Measurements from ENCODE around the gene SYTL3.

The SYTL3 gene

DNA sequence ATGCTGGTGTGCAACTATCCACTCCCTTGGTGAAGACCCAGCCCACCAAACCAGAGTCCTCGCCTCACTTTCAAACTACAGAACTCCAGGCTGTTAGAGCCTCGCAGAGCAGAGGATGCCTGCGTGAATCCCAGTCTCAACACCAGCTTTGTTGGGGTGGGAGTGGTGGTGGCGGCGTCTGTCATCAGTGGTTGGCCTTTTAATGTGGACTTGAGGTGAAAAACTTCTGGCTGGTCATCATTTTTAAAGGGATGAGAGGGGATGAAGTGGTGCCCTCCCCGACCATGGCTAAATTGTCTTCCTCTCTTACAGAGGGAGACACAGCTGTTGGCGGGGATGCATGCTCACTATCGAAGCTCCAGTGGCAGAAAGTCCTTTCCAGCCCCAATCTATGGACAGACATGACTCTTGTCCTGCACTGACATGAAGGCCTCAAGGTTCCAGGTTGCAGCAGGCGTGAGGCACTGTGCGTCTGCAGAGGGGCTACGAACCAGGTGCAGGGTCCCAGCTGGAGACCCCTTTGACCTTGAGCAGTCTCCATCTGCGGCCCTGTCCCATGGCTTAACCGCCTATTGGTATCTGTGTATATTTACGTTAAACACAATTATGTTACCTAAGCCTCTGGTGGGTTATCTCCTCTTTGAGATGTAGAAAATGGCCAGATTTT lies 114.5 kb downstream of the SYTL3 start:
- DNase-seq: no peak

DNA sequence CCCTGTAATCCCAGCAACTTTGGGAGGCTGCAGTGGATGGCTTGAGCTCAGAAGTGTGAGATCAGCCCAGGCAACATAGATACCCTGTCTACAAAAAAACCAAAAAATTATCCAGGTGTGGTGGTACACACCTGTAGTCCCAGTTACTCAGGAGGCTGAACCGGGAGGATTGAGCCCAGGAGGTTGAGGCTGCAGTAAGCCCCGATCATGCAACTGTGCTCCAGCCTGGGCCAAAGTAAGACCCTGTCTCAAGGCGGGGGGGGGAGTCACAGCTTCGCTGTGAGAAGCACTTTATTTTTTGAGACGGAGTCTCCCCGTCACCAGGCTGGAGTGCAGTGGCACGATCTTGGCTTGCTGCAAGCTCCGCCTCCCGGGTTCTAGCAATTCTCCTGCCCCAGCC lies 115.1 kb downstream of the SYTL3 start:
- no peak for DNase-seq

DNA sequence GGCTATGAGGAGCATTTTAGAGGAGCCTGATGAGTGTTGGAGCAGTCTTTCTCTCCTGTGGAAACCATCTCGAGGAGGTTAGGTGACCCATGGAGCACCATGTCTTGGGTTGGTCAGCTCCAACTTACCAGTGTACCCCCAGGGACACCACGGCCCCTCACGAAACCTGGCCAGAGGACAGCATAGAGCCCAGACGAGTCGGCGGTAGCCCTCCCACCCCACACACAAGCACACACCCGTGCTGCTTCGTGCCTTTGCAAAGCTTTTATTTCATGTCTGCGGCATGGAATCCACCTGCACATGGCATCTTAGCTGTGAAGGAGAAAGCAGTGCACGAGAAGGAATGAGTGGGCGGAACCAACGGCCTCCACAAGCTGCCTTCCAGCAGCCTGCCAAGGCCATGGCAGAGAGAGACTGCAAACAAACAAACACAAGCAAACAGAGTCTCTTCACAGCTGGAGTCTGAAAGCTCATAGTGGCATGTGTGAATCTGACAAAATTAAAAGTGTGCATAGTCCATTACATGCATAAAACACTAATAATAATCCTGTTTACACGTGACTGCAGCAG lies 115.7 kb downstream of the SYTL3 start:
- DNase-seq: no peak

- no peak for DNase-seq
Observed at GRCh38 chr6:158766621-158767455, 117.0 kb downstream of the SYTL3 start.

DNA sequence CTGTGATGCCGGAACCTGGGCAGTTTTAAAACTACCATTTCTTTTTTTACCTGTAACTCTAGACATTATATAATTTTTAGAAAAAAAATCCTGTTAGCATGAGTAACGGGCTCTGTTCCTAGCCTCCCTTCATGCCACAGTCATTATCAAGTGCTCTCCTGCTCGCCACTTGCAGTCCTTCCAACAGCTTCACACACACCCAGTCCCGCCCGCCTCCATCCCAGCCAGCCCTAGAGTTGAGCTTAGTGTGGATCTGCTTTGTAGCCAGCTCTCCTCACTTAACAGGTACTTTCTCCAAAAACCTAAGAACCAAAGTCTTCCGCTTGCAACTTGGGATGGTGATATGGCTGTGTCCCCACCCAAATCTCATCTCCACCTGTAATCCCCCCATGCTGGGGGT lies 117.9 kb downstream of the SYTL3 start:
- no peak for DNase-seq

DNA sequence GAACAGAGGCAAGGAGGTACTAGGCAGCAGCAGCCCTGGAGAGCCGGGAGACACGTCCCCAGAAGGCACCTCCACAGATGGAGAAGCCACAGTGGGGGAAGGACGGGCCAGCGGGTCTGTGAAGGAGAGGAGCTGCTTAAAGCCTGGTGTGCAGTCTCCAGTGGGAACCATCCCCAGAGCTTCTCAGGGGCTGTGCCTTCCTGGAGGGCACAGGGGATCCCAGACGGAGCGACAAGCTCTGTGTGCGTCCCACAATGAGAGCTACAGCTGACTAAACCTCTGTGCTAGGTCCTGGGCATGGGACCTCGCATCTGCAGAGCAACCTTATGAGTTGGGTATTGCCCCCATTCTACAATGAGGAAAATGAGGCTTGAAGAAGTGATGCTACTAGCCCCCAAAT lies 118.6 kb downstream of the SYTL3 start:
- DNase-seq: no peak

GRCh38 chr6:158769234-158769770 lies 119.4 kb downstream of the SYTL3 start:
- DNase-seq: no peak

DNA sequence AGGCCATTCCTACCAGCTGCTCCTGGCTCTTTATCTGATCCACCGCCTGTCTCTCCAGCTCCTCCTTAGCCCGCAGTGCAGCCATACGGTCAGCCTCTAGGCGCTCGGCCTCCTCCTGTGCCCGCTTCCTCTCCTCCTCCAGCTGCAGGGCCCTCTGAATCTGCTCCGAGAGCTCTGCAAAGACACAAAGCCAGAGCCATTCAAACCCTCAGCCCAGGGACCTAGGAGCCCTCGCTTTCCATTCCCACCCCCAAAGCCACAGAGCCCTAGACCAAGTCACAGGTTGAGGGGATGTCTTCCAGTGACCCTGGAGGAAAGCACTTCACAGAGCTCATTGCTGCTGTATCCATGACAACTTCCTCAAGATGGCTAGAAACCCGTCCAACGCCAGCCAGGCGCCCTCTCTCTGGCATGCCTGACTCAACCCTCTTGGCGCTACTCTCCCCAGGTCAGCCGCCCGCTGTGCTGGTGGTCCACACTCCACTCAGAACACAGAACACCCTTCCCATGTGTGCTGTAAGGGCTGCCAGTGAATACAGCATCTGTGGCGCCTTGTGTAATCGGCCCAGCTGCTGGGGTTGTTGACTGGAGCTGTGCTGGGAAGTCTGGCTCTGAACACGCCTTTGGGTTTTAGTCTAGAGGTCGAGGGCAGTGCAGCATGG lies 120.0 kb downstream of the SYTL3 start:
- DNase-seq: no peak

GRCh38 chr6:158770533-158771330 lies 120.9 kb downstream of the SYTL3 start:
- DNase-seq: no peak

GRCh38 chr6:158771399-158772152 lies 121.7 kb downstream of the SYTL3 start:
- no peak for DNase-seq

DNA sequence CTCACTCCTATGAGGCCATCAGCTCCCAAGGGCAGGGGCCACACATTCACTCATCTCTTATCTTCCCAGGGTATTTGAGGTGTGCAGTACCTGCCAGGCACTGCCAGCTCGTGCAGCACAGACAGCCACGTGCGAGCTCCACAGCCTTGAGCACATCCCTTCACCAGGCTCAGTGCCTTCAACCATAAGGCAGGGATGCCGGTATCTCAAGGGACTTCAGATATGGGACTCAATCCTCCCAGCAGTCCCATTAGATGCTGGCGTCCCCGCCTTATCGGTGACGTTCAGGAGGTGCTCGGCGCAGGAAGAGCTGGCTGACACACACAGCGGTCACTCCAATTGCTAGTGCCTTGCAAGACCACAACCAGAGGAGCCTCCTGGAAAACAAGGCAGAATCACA lies 122.3 kb downstream of the SYTL3 start:
- no peak for DNase-seq

DNA sequence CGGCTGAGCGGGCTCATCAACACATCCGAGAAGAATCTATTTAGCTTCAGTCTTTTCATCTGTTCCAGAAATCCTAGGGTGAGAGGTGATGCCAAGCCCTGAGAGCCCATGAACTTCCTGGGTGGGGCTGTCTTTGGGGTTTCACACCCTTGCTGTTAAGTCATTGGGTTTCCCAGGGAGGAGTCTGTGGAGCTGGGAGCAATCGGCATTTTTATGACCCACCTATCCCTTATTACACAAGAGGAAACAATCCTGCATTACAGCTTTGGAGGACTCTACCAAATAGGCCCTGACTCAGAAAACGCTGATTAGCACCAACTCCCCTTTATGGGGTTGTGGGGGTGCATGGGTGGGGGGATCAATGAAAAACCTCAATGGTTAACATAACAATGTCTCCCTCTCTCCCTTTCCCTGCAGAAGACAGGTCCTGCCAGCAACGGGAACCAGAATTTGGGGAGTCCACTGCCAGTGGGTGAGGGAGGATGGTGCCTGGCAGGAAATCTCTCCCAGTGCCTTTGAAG lies 123.1 kb downstream of the SYTL3 start:
- no peak for DNase-seq

DNA sequence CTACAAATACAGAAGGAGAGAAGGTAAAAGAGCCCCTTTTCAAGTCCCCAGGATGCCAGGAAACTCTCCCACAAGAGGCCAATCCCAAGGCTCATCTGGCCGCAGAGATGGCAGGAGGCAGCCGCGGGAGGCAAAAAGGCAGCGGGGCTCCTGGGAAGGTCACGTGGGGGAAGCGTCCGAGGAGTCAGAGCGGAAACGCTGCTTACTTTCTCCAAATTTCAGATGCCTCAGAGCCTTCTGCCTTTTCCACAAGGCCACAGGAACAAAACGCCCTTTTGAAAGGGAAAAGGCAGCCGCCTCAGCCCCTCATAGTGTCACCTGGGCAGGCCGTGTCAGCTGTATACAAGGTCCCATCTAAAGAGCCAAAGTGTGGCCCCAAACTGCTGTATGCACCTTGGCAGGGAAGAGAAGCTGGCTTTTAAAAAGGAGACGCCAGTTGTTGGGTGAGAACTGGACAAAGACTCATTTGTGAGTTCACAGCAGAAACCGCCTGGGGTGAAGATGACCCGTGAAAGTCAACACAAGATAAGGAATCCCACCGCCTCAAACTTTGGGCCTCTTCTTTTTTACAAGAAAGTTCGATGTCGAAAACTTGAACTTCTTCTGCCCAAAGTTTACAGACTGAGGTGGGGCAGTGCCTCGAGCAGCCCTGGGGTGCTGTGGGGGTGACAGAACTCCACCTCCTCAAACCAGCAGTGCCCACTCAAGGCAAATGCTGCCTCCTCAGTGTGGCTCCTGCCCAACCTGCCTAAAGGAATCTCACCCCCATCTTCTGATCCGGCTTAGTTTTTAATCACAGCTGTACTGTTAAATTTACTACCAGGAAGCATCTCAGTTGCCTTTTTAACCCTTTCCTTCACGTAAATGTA lies 124.0 kb downstream of the SYTL3 start:
- DNase-seq: no peak

GRCh38 chr6:158774717-158775449 lies 125.0 kb downstream of the SYTL3 start:
- DNase-seq: no peak

DNA sequence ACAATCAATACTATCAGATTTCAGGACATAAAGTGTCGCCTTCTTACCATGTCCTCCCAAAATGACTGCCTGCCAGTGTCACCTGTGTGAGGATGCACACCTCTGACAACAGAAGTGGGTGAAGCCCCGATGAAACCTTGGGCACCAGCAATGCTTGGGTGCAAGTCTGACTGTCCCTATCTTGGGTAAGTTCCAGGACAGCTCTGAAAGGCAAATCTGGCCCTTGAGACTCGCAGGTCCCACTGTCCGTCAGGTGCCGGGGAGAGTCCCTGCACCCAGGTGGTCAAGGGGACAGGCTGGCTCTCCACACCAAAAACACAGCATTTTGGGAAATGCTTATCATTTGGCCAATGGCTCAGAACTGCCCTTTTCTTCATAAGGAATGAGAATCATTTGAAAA lies 126.0 kb downstream of the SYTL3 start:
- no peak for DNase-seq

DNA sequence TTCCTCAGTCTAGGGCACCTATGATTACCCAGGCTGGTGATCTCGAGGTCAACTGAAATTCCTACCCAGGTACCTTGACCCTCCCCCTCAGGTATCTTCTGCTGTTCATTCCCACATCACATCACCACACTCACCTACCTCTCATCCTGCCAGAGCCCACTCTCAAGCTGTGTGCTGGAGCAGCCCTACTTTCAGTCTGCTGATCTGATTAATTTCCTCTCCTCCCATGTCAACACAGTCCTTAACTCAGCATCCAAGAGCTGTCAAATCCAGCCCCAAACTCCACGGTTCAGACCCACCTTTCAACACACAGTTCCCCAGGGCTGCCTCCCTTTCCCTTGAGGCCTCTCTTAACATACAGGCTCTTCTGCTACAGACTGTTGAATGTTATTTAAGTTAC lies 126.9 kb downstream of the SYTL3 start:
- no peak for DNase-seq

GRCh38 chr6:158777510-158777909 lies 127.7 kb downstream of the SYTL3 start:
- no peak for DNase-seq

DNA sequence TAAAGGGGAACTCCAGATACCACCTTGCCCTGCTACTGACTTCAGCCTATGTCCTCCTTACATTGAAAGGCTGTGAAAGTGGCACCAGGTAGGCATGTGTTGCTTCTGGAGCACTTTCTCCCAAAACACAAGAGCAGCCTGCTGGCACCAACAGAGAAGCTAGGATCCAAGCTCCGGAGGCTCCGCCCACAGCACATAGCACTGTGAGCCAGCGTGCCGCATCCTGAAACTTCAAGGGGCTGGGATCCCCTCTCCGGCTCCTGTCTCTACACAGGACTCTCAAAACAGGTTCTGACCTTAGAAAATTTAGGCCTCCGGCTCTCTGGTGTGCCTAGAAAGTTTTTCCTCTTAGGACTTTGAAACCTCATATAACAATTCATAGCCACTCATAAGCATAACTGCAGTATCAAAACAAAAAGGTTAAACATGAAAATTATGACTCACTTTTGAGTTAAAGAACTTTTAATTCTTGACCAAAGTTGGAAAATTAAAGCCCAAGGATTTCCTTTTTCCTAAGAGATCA lies 128.2 kb downstream of the SYTL3 start:
- no peak for DNase-seq

- no peak for DNase-seq
Observed at GRCh38 chr6:158780246-158780884, 130.5 kb downstream of the SYTL3 start.

All from RPMI8226 (cell line).